GM12865 (cell line): ENCODE data around the gene PPP2R3C.
"Not testable (repeated sequence)": the region's sequence is repeated elsewhere in the genome, so short reads cannot be mapped to it uniquely, and the experiment has no call there.

Experiments
- DNase-seq: peaks from one replicate; pipeline ENCODE4 v3.0.0; 2010; ENCODE audit warnings: low read depth
- H3K4me3 ChIP-seq: 2 replicates; pipeline ENCODE4 v1.5.1; 2011; ENCODE audit warnings: mild to moderate bottlenecking, low read depth, low read length, control low read depth
- TF ChIP-seq, protein P1 (sequence below): IDR thresholded peaks from 2 replicates; pipeline ENCODE4 v1.5.1; 2011; ENCODE audit warnings: low read length, control low read depth, low read depth, inconsistent platforms; ENCODE audit not compliant: insufficient read depth; ENCODE audit errors: missing control alignments

The PPP2R3C gene

DNA sequence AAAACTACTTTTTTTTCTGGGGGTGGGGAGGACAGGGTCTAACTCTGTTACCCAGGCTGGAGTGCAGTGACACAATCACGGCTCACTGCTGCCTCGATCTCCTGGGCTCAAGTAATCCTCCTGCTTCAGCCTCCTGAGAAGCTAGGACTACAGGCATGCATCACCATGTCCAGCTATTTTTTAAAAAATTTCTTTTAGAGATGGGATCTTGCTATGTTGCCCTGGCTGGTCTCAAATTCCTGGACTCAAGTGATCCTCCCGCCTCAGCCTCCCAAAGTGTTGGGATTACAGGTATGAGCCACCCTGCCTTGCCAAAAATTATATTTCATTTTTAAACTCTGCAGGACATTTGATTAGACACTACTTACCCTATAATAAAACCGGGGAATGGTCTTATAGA is 5.5 kb downstream of the PPP2R3C start:
- TF ChIP-seq, protein P1, sequence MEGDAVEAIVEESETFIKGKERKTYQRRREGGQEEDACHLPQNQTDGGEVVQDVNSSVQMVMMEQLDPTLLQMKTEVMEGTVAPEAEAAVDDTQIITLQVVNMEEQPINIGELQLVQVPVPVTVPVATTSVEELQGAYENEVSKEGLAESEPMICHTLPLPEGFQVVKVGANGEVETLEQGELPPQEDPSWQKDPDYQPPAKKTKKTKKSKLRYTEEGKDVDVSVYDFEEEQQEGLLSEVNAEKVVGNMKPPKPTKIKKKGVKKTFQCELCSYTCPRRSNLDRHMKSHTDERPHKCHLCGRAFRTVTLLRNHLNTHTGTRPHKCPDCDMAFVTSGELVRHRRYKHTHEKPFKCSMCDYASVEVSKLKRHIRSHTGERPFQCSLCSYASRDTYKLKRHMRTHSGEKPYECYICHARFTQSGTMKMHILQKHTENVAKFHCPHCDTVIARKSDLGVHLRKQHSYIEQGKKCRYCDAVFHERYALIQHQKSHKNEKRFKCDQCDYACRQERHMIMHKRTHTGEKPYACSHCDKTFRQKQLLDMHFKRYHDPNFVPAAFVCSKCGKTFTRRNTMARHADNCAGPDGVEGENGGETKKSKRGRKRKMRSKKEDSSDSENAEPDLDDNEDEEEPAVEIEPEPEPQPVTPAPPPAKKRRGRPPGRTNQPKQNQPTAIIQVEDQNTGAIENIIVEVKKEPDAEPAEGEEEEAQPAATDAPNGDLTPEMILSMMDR, result no peak
- no peak overlapping the region for H3K4me3 ChIP-seq
- DNase-seq, result no peak

DNA sequence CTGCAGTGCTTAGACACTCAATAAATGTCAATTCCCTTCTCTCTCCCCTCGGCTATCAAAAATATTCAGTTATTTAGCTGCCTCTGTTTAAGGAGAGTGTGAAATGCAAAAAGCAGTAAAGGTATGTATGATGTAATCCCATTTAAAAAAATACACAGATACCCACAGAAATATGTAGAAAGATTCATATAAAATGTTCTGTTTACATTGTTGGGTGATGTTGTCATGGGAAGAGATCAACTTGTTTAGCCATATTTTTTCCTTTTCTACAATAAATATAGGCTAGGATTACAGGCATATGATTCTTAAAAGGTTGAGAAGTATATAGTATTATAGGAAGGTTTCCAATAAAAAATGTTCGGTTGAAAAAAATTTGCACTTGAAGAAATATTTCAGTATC is 7.8 kb downstream of the PPP2R3C start:
- DNase-seq, result no peak
- TF ChIP-seq, protein P1, result no peak
- no peak overlapping the region for H3K4me3 ChIP-seq

DNA sequence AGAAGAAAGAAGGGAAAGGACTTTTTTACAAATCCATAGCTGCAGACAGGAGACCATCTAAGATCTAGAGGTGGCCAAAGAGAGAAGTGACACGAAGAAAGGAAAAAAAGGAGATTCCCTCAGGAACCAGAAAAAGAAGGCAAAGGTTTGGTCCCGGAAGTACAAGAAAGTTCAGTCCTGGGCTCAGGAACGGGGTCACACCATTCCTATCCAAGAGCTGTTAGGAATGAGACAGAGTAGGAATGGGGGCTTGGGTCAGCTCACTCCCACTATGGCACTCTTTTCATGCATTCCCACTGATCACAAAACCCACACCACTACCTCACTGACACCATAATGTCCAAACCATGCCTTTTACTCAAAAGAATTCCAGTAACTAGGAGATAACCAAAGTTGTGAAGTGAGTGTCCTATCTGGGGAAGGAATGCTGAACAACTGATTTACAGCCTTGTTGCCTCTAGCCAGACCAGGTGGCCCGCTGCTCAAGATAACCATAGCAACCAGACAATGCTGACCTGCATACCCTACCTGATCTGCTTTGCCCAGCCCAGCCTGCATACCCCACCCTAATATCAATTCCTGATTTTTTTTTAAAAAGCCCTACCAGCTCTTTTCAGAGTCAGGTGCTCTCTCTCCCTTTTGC is 8.4 kb downstream of the PPP2R3C start:
- no peak for DNase-seq
- TF ChIP-seq, protein P1, result no peak
- no peak overlapping the region for H3K4me3 ChIP-seq

DNA sequence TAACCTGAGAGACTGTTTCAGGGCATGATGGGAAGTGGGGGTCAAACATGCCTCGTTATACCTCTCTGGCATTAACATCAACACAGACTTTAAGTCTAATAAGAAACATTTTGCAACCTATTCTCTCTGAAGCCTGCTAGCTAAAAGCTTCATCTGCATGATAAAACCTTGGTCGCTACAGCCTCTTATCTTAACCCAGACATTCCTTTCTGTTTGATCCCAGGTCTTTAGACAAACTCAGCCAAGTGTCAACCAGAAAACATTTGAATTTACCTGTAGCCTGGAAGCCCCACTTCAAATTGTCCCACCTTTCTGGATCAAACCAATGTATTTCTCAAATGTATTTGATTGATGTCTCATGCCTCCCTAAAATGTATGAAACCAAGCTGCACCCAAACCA is 9.1 kb downstream of the PPP2R3C start:
- no peak overlapping the region for H3K4me3 ChIP-seq
- TF ChIP-seq, protein P1, result no peak
- no peak for DNase-seq

DNA sequence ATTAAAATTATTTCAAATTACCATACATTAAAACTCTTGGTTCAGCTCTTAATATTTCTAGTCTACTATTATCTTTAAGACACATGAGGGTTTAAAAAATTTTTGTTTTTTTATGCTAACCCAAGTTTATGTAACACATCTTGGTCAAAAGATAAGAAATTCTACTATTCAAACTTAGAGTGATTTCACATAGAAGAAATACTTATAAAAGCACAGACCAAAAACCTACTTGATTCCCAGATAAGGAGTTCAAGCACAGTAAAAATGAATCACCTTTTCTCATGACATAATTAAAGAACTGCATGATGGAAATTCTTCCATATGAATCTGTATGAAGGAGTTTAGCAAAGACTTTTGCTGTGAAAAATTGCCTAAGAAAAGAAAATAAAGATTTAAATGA is 13.9 kb downstream of the PPP2R3C start:
- no peak for DNase-seq
- H3K4me3 ChIP-seq, result no peak overlapping the region
- TF ChIP-seq, protein P1, result no peak

DNA sequence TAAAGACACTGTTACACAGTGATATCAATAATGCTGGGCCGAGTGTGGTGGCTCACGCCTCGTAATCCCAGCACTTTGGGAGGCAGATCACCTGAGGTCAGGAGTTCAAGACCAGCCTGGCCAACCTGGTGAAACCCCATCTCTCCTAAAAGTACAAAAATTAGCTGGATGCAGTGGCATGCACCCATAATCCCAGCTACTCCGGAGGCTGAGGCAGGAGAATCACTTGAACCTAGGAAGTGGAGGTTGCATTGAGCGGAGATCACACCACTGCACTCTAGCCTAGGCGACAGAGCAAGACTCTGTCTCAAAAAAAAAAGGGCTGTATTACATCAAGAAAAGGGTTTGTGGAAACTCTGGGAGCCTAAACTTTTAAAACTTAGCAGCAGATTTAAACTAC is 27.1 kb downstream of the PPP2R3C start:
- not testable (repeated sequence) for DNase-seq, H3K4me3 ChIP-seq

DNA sequence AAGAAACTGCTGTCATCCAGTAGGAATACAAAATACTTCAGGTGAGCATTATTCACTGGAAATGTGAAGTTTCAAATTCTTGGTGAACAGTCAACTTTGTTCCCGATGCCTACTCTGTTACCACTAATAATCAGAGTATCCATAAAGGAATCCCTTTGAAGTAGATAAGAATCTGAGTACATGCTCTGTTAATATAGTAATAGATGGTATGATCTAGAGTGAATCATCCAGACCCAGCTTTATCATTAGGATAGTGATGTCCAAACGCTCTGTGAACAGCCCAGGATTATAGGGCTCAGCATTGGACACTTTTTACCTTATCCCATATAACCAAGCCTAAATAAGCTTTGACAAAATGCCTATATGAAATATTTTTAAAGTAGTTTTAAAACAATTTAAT is 33.3 kb downstream of the PPP2R3C start:
- TF ChIP-seq, protein P1, result no peak
- no peak for DNase-seq
- no peak overlapping the region for H3K4me3 ChIP-seq
